GM18870 (cell line): ENCODE measurements around the gene GLT1D1.
"Not testable (repeated sequence)": the region's sequence is repeated elsewhere in the genome, so short reads cannot be mapped to it uniquely, and the experiment has no call there.

Experiments used
- ATAC-seq: cut with Tn5 transposase; IDR thresholded peaks from one replicate; pipeline ENCODE4 v1.9.1; 2021; ENCODE audit warnings: moderate library complexity; ENCODE audit not compliant: unreplicated experiment

GLT1D1 gene

DNA sequence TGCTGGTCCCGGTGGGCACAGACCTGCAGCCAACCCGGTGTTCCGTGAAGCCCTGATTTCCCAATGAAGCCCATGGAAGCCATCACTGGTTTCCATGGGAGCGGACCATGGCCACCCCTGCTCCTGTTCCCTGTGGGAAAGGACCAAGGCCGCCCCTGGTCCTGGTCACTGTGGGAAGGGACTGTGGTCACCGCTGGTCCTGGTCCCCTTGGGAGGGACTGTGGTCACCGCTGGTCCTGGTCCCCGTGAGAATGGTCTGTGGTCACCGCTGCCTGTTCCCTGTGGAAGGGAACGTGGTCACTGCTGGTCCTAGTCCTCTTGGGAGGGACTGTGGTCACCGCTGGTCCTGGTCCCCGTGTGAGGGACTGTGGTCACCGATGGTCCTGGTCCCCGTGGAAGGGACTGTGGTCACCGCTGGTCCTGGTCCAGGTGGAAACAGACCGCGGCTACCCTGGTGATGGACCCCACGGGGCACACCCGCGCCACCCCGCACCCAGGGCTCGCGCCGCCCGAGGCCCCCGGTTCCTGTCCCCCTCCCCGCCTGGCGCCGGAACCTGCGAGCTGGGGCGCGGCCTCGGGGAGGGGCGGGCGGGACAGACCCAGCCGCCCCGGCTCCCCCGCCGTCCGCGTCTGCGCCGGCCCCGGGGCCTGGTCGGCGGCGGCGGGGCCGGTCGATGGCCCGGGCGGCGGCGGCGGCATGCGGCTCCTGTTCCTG is at the start of gene GLT1D1:
Gene GLT1D1, plus strand, starts transcription at position 594 of the 715 bp plus-strand sequence. Its CDS starts 104 bp downstream, at position 698.
- no peak for ATAC-seq

DNA sequence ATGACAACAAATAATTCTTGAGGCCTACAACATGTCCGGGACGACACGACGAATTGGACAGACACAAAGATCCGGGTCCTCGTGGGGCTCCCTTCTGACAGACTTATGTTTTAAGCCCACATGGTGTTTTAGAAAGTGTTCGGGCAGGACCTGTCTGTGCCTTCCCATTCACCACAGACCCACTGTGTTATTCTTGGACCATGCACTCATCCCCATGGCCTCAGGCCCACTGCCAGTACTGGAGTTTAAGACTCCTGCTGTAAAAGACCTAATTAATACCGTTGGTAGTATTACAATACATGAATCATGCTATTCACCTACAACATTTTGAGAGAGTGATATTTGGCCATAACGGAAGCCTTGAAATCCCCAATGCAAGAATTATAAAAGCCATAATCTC is 49.5 kb upstream of the GLT1D1 start:
- no peak for ATAC-seq

DNA sequence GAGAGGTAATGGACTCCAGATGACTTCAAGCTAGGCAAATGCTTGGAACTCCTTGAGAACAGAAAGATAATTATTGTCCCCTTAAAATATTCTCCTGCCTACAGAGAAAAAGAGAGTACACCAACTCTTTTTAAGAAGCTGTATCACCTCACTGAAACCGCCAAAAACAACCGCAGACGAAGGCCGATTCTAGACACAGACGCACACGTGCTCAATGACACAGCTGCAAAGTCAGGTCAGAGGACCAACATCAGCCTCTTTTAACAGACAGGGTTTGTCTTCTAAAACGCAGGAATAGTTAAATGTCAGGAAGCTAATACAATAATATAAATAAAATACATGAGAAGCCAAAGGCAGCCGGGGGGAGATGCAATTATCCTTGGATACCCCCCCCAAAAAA is 48.5 kb upstream of the GLT1D1 start:
- ATAC-seq: no peak

DNA sequence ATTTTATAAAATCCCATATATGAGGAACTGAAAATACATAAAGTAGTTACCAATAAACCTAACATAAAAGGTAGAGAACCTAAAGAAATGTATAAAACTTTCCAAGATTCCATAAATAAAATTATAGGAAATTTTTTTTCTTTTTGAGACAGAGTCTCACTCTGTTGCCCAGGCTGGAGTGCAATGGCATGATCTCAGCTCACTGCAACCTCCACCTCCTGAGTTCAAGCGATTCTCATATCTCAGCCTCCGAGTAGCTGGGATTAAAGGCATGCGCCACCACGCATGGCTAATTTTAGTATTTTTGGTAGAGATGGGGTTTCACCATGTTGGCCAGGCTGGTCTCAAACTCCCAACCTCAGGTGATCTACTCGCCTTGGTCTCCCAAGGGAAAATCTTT is 47.9 kb upstream of the GLT1D1 start:
- not testable (repeated sequence) for ATAC-seq

DNA sequence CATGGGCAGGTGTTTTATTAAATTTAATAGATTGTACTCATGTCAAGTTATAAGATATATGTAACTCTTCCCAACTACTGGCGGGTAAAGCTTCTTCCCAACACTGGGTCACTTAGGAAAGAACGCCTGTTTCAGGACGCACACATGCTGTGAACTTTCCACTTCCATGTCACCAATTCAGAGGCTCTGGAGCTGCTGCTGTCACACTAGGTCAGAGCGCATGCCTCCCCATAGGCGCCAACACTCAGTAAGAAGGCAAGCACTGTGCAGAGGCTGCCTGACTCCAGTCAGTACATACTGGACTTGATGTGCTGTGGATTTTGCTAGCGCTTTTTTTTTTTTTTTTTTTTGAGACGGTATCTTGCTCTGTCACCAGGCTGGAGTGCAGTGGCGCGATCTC is 46.7 kb upstream of the GLT1D1 start:
- ATAC-seq: no peak

DNA sequence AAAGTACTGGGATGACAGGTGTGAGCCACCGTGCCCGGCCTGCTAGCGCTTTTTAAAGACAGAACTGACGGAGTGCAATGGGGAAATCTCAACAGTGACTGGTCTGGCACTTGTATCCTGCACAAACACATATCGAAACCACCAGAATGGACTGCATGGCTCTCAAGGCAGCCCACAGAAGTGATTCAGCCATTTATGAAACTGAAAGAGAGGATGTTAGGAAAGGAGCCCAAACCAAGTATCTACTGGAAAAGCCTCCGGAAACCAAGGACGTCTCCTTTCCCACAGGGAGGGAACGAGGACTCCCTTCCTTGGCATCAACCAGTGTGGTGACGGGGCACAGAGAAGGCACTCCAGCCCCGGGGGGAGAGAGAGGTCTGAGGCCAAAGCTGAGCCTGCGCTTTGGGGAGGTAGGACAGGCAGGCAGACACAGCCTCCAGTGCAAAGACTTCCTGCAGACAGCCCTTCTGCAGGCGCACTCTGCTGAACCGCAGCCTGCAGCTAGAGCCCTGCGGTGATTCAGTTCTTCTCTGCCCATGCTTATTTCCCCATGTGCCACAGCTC is 46.0 kb upstream of the GLT1D1 start:
- ATAC-seq: no peak

DNA sequence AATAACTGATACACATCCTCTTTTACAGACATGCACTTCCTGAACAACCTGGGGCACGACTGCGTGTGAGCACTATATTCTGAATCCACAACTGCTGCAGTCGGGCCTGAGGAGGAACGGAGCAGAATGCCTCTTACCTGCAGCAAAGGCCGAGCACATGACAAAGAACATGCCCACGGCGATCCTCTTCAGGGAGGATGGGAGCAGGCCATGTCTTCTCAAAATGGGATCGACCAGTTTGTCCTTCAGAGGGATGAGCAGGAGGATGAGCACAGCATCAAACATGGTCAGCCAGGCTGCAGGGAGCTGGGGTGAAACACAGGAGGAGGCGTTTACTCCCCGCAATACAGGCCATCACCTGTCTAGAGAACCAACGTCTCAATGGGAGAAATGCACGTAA is 44.6 kb upstream of the GLT1D1 start:
- no peak for ATAC-seq

DNA sequence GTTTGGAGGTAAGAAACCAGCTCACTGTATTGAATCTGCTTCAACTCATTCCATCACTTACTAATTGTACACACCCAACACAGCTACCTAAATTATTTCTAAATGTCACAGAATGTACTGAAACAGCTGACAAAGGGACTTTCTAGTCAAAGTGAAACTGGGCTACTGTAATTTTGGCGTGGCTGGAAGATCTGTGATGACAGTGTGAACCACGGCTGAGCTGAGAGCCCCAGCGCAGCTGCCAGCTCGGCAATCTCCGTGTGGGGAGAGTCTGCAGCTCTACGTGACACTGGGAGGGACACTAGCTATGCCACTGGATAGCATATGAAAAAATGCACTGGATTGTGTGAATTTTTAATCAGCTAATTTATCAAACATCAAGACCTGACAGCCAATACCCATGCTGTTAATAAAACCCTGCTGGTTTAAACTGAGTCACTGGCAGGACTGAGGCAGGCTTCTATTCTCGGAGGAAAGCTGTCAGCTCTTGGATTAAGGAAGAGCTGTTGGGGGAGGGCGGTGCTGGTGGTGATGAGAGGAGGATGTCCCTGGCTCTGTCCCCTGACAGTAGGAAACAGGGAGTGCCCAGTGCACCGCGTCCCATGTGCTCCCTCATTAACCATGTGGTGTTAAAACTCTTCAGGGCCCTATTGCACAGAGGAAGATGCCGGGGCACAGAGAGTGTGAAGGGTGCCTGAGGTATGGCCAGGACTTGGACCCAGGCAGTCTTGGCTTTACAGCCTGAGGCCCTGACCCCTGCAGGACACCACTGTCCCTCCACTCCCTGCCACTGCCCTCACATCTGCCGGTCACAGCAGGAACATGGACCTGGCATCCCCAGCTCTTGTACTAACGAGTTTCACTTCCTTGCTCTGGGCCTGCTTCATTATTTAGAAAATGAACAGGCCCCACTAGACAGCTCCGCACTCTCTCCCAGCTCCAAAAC is 42.8 kb upstream of the GLT1D1 start:
- ATAC-seq: peak; percentile 88

DNA sequence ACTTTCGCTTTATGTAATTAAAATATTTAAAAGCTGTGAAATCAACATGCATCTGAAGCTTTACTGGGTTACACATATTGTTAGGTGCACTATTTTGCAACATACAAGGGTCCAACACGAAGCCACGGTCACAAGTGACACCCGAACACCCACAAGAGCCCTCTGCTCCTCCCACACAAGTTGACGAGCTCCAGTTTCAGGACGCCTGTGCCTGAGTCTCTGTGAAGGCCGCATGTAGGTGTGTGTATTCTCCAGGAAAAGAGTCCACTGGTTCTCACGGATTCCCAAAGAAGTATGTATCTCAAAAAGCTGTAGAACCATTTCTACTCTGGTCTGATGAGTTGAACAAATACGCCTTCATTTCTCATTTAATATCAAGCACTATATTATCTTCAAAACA is 41.5 kb upstream of the GLT1D1 start:
- no peak for ATAC-seq

DNA sequence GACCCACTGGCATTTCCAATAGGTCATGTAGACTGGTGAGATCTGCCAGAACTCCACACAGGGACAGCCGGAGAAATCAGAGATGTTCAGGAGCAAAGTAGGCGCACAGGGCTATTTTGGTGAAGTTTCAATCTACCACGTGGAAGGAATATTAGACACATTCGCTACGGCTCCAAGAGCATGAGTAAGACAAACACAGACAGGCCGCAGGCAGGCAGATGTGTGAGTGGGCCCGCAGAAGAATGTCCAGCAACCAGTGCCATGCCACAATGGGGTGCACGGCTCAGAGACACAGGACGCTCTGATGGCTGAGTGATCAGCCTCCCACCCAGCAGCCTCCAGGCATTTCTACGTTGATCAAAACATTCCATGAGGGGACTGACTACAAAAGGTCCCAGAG is 39.9 kb upstream of the GLT1D1 start:
- ATAC-seq: no peak

DNA sequence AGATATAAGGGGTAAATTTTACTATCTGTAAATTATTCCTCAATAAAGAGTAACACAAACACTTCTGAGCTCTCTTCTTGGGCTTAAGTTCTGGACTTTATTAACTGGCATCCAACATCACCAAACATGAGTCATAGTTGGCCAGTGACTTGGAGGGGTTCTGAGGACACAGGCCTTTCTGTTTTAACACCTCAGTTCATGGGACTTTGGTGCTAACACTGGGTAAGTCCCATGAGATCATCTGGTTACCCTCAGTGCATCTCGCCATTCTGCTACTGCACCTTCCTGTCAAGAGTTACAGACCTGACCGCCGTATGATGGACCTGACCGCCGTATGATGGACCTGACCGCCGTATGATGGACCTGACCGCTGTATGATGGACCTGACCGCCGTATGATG is 39.4 kb upstream of the GLT1D1 start:
- peak; percentile 22 for ATAC-seq

DNA sequence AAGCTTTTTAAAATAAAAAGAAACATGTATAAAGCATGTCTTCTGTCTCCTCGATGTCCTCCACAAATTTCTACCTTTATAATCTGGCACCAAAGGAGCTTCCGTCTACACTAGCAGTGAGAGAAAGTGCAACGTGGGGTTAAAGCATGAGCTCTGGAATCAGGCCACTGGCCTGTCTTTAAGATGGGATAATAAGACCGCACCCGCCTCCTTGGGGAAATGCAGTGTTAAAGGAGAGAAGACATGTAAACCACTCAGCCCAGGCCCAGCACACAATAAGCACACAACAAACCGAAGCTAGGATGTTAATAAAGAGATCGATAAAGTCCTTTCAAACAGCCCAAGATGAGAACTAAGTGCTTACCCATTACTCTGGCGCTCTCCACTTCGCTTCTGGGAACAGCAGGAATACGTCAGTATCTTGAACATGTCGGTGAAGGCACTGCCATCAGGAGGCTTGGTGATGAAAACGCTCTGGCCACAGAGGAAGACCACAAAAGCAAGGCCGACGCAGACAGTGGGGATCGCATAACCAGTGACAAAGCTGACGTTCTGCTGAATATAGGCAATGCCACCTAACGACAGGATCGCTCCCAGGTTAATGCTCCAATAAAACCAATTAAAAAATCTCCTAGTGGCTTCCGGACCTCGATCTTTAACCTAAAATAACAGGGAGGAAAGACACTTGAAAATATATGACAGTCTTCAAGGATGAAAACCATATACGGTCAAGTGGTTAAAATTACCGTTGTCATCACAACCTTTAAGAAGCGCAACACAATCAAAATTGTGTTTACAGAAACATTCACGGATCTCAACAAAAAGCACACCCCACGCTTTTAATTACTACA is 38.6 kb upstream of the GLT1D1 start:
- ATAC-seq: no peak

DNA sequence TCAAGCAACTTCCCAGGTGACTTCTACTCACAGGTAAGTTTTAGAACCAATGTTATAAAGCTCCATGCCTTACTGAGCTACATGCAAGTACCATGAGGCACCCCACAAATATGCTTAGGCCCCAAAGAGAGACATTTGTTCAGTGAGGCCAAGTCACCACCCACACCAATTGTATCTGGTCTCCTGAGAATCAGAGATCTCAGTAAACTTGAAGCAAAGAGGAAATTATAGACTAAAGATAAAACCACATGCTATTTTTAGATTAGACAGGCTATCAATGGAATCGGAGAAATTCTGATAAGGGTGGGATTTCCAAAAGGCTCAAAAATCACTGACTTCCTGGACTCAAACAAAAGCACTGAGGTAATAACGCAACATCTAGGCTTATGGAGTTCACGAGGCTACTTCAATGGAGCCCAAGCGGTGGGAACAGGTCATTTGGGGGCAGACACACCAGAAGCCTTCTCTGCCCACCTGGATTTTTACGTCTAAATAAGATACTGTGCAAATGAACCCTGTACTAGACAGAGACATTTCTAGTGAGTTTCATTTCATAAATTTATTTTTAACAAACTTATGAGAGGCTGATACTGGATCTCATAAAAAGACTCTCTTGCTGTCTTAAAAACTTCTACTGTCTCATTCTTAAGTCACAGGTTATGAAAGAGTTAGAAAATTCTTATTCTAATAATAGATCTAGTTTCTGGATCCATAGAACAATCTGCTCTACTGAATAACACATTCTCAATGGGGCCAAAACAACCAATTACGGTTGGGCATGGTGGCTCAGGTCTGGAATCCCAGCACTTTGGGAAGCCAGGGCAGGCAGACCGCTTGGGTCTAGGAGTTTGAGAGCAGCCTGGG is 37.3 kb upstream of the GLT1D1 start:
- ATAC-seq: no peak

DNA sequence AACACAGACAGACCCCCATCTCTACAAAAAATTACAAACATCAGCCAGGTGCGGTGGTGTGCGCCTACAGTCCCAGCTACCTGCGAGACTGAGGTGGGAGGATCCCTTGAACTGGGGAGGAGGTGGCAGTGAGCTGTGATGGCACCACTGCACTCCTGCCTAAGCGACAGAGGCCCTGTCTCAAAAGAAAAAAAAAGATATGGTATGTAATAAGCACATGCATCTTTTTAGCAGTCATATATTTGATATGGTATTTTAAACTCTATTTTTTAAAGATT is 36.7 kb upstream of the GLT1D1 start:
- ATAC-seq: no peak

DNA sequence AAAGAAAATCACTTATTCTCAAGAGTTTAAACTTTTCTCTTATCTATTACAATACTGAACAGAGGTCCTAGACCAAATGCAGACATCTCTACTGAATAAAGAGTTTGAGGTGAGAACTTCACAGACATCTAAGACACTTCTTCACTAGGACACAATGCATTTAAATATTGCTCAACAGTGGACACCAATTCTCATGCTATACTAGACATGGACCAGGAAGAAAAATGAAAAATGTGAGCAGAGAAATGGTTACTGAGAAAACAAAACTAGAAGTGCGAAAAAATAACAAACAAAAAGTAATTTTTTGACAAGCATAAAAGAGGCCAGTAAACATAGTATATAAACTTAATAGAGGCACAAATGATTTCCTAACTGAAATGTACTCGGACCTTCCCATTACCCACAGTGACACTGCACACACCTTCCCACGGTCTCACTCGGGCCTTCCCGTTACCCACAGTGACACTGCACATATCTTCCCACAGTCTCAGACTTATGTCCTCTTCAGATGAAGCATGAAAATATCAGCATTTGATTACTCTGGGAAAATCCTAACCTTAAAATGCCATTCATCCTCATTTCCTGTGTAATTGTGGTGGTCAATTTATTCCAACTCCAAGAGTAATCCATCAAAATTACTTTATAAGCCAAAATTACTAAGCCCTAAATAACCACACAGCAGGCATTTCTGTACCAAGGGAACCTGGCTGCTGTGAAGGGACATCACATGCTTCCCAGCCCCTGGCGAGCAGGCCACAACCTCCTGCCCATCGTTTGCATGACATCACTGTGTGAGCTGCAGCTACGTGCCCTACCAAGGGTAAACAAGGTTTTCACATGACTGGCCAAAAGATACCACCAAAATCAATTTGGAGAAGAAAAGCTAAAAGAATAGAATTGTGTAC is 35.9 kb upstream of the GLT1D1 start:
- ATAC-seq: peak; percentile 45

DNA sequence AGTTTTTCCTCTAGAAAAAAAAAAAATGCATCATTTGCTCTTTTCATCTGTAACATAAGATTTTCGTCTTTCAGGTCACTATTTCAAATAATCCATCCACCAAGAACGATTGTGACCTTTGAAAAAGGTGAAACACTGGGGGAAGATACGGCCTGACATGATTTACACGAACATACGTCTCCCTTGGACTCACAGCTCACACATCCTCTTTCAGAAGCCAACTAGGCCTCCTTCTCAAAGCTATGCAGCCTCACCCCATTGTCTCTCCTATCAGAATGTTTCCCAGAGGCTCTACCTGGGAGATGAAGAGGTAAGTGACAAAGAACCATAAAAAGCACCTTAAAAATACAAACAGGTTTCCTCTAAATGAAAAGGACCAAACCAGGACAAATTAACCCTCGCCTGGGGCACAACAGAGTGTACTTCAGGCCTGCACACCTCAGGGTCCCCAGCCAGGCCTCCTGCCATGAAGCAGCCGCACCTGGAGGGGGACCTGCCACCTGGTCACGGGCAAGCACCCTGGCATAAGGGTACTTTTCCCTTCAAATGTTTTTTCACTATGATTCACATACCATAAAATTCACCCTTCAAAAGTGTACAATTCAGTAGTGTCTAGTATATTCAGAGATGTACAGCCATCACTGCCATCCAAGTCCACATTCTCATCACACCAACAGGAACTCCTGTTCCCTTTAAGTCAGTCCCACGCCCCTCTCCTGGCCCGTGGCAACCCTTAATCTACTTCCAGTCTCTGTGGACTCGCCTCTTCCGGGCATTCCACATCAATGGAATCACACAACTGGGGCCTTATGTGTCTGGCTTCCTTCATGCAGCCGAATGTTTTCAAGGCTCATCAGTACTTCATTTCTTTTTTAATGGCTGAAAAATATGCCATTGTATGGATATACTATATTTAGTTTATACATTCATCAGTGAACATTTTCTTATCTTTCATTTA is 34.9 kb upstream of the GLT1D1 start:
- peak; percentile 36 for ATAC-seq

DNA sequence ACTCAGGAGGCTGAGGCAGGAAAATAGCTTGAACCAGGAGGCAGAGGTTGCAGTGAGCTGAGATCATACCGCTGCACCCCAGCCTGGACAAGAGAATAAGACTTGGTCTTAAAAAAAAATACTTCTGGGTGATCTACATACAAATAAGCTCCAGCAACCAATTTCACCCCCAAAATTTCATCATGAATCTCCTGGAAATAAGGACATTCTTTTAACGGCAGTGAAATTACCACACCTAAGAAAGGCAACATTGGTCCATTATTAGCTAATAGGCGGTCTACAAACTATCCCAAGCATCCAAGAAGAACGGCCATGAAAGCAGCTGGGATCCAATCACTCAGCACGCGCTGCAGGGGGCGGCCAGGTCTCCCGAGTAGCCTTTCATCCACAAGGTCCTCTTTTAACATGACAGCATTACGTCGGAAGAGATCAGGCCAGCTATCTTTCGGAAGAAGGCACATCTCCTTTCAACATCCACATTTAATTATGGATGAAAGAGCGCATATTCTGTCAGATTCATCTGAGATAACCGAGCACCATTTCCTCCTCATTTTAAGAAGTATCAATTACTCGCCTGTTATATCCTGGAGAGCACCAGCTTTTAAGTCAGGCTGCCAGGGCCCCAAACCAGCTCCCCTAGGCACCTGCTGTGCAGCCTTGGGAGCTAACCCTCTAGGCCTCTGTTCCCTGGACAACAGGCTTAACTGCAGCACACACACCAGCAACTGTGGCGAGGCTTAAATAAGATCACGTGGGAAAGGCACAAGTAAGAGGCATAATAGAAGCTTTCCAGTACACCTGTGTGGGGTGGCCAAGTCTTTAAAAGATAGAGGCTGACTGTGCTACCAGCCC is 33.8 kb upstream of the GLT1D1 start:
- no peak for ATAC-seq
